H9 (cell line): ENCODE measurements around the gene GDPD2. TPM values are rescaled to one million over a fixed set of nuclear protein-coding genes. Genes with fewer than 3 reads are reported as not detected.

Experiments used
- DNase-seq: peaks from one replicate; pipeline ENCODE4 v3.0.0-alpha.2; 2017
- H2AFZ ChIP-seq: one replicate; pipeline ENCODE4 v1.6.1; 2013; ENCODE audit warnings: mild to moderate bottlenecking, low read length, control low read depth, moderate library complexity
- H2AK5ac ChIP-seq: 2 replicates; pipeline ENCODE4 v1.6.1; 2013; ENCODE audit warnings: low read length, control low read depth, mixed read lengths; ENCODE audit not compliant: insufficient read length
- H2BK120ac ChIP-seq: one replicate; pipeline ENCODE4 v1.6.1; 2013; ENCODE audit warnings: low read depth, mild to moderate bottlenecking, low read length, control low read depth, inconsistent platforms; ENCODE audit not compliant: poor library complexity, severe bottlenecking
- H2BK12ac ChIP-seq: 2 replicates; pipeline ENCODE4 v1.6.1; 2013; ENCODE audit warnings: low read length, control low read depth, mixed read lengths, low read depth; ENCODE audit not compliant: insufficient read length
- H2BK15ac ChIP-seq: 2 replicates; pipeline ENCODE4 v1.6.1; 2013; ENCODE audit warnings: low read depth, low read length, control low read depth
- H2BK20ac ChIP-seq: one replicate; pipeline ENCODE4 v1.6.1; 2013; ENCODE audit warnings: low read depth, mild to moderate bottlenecking, low read length, control low read depth, inconsistent platforms; ENCODE audit not compliant: poor library complexity, severe bottlenecking
- H2BK5ac ChIP-seq: 2 replicates; pipeline ENCODE4 v1.6.1; 2013; ENCODE audit warnings: low read length, control low read depth, mixed read lengths; ENCODE audit not compliant: insufficient read length
- H3K14ac ChIP-seq: 2 replicates; pipeline ENCODE4 v1.6.1; 2013; ENCODE audit warnings: low read length, control low read depth; ENCODE audit not compliant: insufficient read depth
- H3K18ac ChIP-seq: 2 replicates; pipeline ENCODE4 v1.6.1; 2013; ENCODE audit warnings: low read depth, mild to moderate bottlenecking, mixed read lengths, low read length, control low read depth; ENCODE audit not compliant: insufficient read length
- H3K23ac ChIP-seq: 2 replicates; pipeline ENCODE4 v1.6.1; 2013; ENCODE audit warnings: low read length, control low read depth, mixed read lengths, low read depth; ENCODE audit not compliant: insufficient read length
- H3K23me2 ChIP-seq: 2 replicates; pipeline ENCODE4 v1.6.1; 2013; ENCODE audit warnings: low read depth, mild to moderate bottlenecking, mixed read lengths, low read length, control low read depth; ENCODE audit not compliant: insufficient read length, poor library complexity, severe bottlenecking
- H3K27ac ChIP-seq: 2 replicates; pipeline ENCODE4 v1.5.1; 2013; ENCODE audit warnings: low read length, control low read depth, mixed read lengths, low read depth; ENCODE audit not compliant: insufficient read length
- H3K27me3 ChIP-seq: 2 replicates; pipeline ENCODE4 v1.6.1; 2013; ENCODE audit warnings: low read length, control low read depth, inconsistent platforms; ENCODE audit not compliant: insufficient read depth
- H3K4ac ChIP-seq: 2 replicates; pipeline ENCODE4 v1.6.1; 2013; ENCODE audit warnings: low read depth, mild to moderate bottlenecking, control low read depth, inconsistent platforms, low read length, moderate library complexity
- H3K4me1 ChIP-seq: 2 replicates; pipeline ENCODE4 v1.6.1; 2013; ENCODE audit warnings: low read length, control low read depth, inconsistent platforms; ENCODE audit not compliant: insufficient read depth
- H3K4me2 ChIP-seq: 2 replicates; pipeline ENCODE4 v1.6.1; 2013; ENCODE audit warnings: low read length, control low read depth, mixed read lengths; ENCODE audit not compliant: insufficient read length, insufficient read depth
- H3K56ac ChIP-seq: 2 replicates; pipeline ENCODE4 v1.6.1; 2013; ENCODE audit warnings: low read depth, mild to moderate bottlenecking, mixed read lengths, low read length, control low read depth; ENCODE audit not compliant: insufficient read length
- H3K79me1 ChIP-seq: 2 replicates; pipeline ENCODE4 v1.6.1; 2013; ENCODE audit warnings: low read depth, mild to moderate bottlenecking, moderate library complexity, low read length, control low read depth, inconsistent platforms; ENCODE audit not compliant: insufficient read depth, poor library complexity, severe bottlenecking
- H3K79me2 ChIP-seq: 2 replicates; pipeline ENCODE4 v1.6.1; 2013; ENCODE audit warnings: low read length, control low read depth, inconsistent platforms; ENCODE audit not compliant: insufficient read depth
- H3K9ac ChIP-seq: 2 replicates; pipeline ENCODE4 v1.6.1; 2013; ENCODE audit warnings: low read length, control low read depth, mixed read lengths; ENCODE audit not compliant: insufficient read length; ENCODE audit errors: extremely low read depth
- H3K9me3 ChIP-seq: one replicate; pipeline ENCODE4 v1.6.1; 2013; ENCODE audit warnings: low read depth, low read length, inconsistent platforms; ENCODE audit not compliant: control insufficient read depth
- H3T11ph ChIP-seq: one replicate; pipeline ENCODE4 v1.6.1; 2013; ENCODE audit warnings: mild to moderate bottlenecking, low read length, control low read depth, inconsistent platforms
- H4K20me1 ChIP-seq: one replicate; pipeline ENCODE4 v1.6.1; 2013; ENCODE audit not compliant: control insufficient read depth, insufficient read length, insufficient read depth
- H4K5ac ChIP-seq: 2 replicates; pipeline ENCODE4 v1.6.1; 2013; ENCODE audit warnings: low read depth, mild to moderate bottlenecking, mixed read lengths, low read length, control low read depth; ENCODE audit not compliant: insufficient read length
- H4K8ac ChIP-seq: replicated peaks from 2 replicates; pipeline ENCODE4 v1.6.1; 2013; ENCODE audit warnings: low read length, control low read depth, mixed read lengths, low read depth; ENCODE audit not compliant: insufficient read length
- H4K91ac ChIP-seq: 2 replicates; pipeline ENCODE4 v1.6.1; 2013; ENCODE audit warnings: low read depth, mild to moderate bottlenecking, moderate library complexity, mixed read lengths, low read length, control low read depth; ENCODE audit not compliant: insufficient read length
- H3K27ac Mint-ChIP-seq, 3 experiments: 2 replicates in 2 of 3; 3 replicates in 1 of 3; pipeline ENCODE4 v1.8.0; 2020 to 2021; ENCODE audit warnings: mixed read lengths in 3 of 3, mild to moderate bottlenecking in 1 of 3, moderate library complexity in 1 of 3
- H3K27me3 Mint-ChIP-seq: 2 replicates; pipeline ENCODE4 v1.8.0; 2021; ENCODE audit warnings: low read depth, mild to moderate bottlenecking, moderate library complexity, mixed read lengths
- H3K36me3 Mint-ChIP-seq, 3 experiments: 2 replicates in 2 of 3; 3 replicates in 1 of 3; pipeline ENCODE4 v1.8.0; 2020 to 2021; ENCODE audit warnings: low read depth in 3 of 3, mixed read lengths in 3 of 3; ENCODE audit not compliant: insufficient read depth in 1 of 3
- H3K4me1 Mint-ChIP-seq, 2 experiments: 2 replicates each; pipeline ENCODE4 v1.8.0; 2020; ENCODE audit warnings: mixed read lengths in 2 of 2
- H3K4me3 Mint-ChIP-seq, 2 experiments: 2 replicates in 1 of 2; 3 replicates in 1 of 2; pipeline ENCODE4 v1.8.0; 2020 to 2021; ENCODE audit warnings: mild to moderate bottlenecking in 2 of 2, mixed read lengths in 2 of 2, moderate library complexity in 1 of 2
- H3K9me3 Mint-ChIP-seq, 2 experiments: 2 replicates in 1 of 2; 3 replicates in 1 of 2; pipeline ENCODE4 v1.8.0; 2020; ENCODE audit warnings: mild to moderate bottlenecking in 2 of 2, mixed read lengths in 2 of 2, moderate library complexity in 1 of 2
- CTCF ChIP-seq: fragments of 200-600 bp; sonication (generic); conservative IDR thresholded peaks from 3 replicates; pipeline ENCODE4 v1.8.0; 2021; ENCODE audit warnings: antibody characterized with exemption, mild to moderate bottlenecking
- total RNA-seq: library from RNA; stranded (reverse); gene quantifications from 2 replicates; pipeline ENCODE4 v1.2.1, GENCODE V29; 2021

The GDPD2 gene
- total RNA-seq, 1 experiment from 2014 or later = 13.9 TPM

GRCh38 chrX:70466968-70467367, 43.9 kb downstream of the GDPD2 start:
- no peaks in the 10 kb centered on the region for H3K79me1 ChIP-seq
- Mint-ChIP-seq H3K27me3 (no peaks in the 10 kb centered on the region), H3K4me3 (no peak overlapping the region)

More at GRCh38 chrX:70466968-70467367, 43.9 kb downstream of the GDPD2 start:
- Histone ChIP-seq H3K27me3 (no peaks in the 10 kb centered on the region), H3K9ac (no peak overlapping the region), H4K8ac (no peak overlapping the region), H2AK5ac (no peak overlapping the region), H3K18ac (no peak overlapping the region), H3K23me2 (no peaks in the 10 kb centered on the region), H2BK15ac (no peak overlapping the region), H2AFZ (no peak overlapping the region), H3K4me2 (no peak overlapping the region), H4K91ac (no peak overlapping the region), H3K9me3 (peaks cover 6% of the 10 kb centered on the region), H3K14ac (no peak overlapping the region), H2BK12ac (no peak overlapping the region), H2BK120ac (no peak overlapping the region), H3K23ac (no peak overlapping the region), H3K56ac (no peak overlapping the region), H2BK20ac (no peak overlapping the region), H3T11ph (no peak overlapping the region), H2BK5ac (no peak overlapping the region), H4K5ac (no peak overlapping the region), H3K27ac (no peak overlapping the region), H3K79me2 (peaks cover 8% of the 10 kb centered on the region; the same call in 1 of the 2 replicates), H3K4ac (no peak overlapping the region), H4K20me1 (no peaks in the 10 kb centered on the region), H3K4me1 (no peaks in the 10 kb centered on the region)
- no peak for TF ChIP-seq CTCF
- H3K27ac Mint-ChIP-seq = no peak overlapping the region
- no peak for DNase-seq
- H3K36me3 Mint-ChIP-seq = peaks cover 10 to 43% (median 39%) of the 10 kb centered on the region in 3 experiments; a peak in 6 of 7 replicates
- peaks cover 45 to 53% of the 10 kb centered on the region in 2 experiments for H3K9me3 Mint-ChIP-seq
- H3K4me1 Mint-ChIP-seq = peaks cover 8 to 14% of the 10 kb centered on the region in 2 experiments
